Uterus (tissue), 4 donors: ENCODE data around the gene PDE5A. TPM values are rescaled to one million over a fixed set of nuclear protein-coding genes. Genes with fewer than 3 reads are reported as not detected.

Source experiments
- DNase-seq, 2 donors: peaks; one replicate each; pipeline ENCODE4 v3.0.0-alpha.2; 2019 to 2020
- H3K27ac ChIP-seq, 2 donors: fragments of 200-600 bp; sonication (generic); 1 replicate in 1 of 2; 2 replicates in 1 of 2; pipeline ENCODE4 v1.5.1; 2016 to 2018
- H3K27me3 ChIP-seq, 2 donors: fragments of 200-600 bp; sonication (generic); one replicate each; pipeline ENCODE4 v1.5.1; 2018 to 2019; ENCODE audit warnings: control low read depth in 1 of 2
- H3K36me3 ChIP-seq, 2 donors: fragments of 200-600 bp; sonication (generic); one replicate each; pipeline ENCODE4 v1.5.1; 2019; ENCODE audit warnings: control low read depth in 1 of 2
- H3K4me1 ChIP-seq, 2 donors: fragments of 200-600 bp; sonication (generic); one replicate each; pipeline ENCODE4 v1.5.1; 2018 to 2019; ENCODE audit warnings: control low read depth in 1 of 2
- H3K4me3 ChIP-seq, 2 donors: fragments of 200-600 bp; sonication (generic); 1 replicate in 1 of 2; 2 replicates in 1 of 2; pipeline ENCODE4 v1.5.1; 2018 to 2019; ENCODE audit warnings: mild to moderate bottlenecking in 1 of 2
- H3K9me3 ChIP-seq, 2 donors: fragments of 200-600 bp; sonication (generic); one replicate each; pipeline ENCODE4 v1.5.1; 2019; ENCODE audit warnings: control low read depth in 1 of 2
- POLR2A ChIP-seq, 2 donors: fragments of 450-650 bp; IDR thresholded peaks; one replicate each; pipeline ENCODE4 v1.6.1; 2016; ENCODE audit warnings: antibody characterized with exemption in 2 of 2, mild to moderate bottlenecking in 1 of 2, moderate library complexity in 1 of 2
- intact Hi-C: fragments of 100-400 bp; cut with DNase I; formaldehyde crosslinking; loops from one replicate; pipeline ENCODE4 v1.15.1; 2023; ENCODE audit warnings: low total_unique reads
- total RNA-seq, 4 donors: library from RNA; depleted of rRNA in 3 of 4; stranded (reverse); fragments of >200 nt in 3 of 4; gene quantifications; one replicate each; pipeline versions ENCODE4 v1.1.0 to v1.2.4, GENCODE V29; 2014 to 2023
- TF ChIP-seq, protein P1 (sequence below), 4 experiments: fragments of 200-600 bp in 2 of 4; fragments of 450-650 bp in 2 of 4; sonication (generic) in 2 of 4; IDR thresholded peaks; one replicate each; pipeline ENCODE4 v1.5.1; 2016 to 2019; ENCODE audit warnings: antibody characterized with exemption in 4 of 4, mild to moderate bottlenecking in 2 of 4, moderate library complexity in 1 of 4
- donor health status: DM: yes; HTN: yes; CAD: no.

The PDE5A gene
- total RNA-seq, 4 donors from 2014 or later = 13.5 to 192 (median 84.2) TPM

- TF ChIP-seq, protein P1, sequence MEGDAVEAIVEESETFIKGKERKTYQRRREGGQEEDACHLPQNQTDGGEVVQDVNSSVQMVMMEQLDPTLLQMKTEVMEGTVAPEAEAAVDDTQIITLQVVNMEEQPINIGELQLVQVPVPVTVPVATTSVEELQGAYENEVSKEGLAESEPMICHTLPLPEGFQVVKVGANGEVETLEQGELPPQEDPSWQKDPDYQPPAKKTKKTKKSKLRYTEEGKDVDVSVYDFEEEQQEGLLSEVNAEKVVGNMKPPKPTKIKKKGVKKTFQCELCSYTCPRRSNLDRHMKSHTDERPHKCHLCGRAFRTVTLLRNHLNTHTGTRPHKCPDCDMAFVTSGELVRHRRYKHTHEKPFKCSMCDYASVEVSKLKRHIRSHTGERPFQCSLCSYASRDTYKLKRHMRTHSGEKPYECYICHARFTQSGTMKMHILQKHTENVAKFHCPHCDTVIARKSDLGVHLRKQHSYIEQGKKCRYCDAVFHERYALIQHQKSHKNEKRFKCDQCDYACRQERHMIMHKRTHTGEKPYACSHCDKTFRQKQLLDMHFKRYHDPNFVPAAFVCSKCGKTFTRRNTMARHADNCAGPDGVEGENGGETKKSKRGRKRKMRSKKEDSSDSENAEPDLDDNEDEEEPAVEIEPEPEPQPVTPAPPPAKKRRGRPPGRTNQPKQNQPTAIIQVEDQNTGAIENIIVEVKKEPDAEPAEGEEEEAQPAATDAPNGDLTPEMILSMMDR (IDR thresholded peaks at IDR 0.05) = no peak
- TF ChIP-seq POLR2A (IDR thresholded peaks at IDR 0.05) = no peak
- no peaks in the 10 kb centered on the region for H3K4me1 ChIP-seq
- intact Hi-C loops = no loop called here
- H3K27ac ChIP-seq = no peak overlapping the region
- H3K27me3 ChIP-seq = no peaks in the 10 kb centered on the region
- H3K9me3 ChIP-seq = no peaks in the 10 kb centered on the region
- no peak for DNase-seq
- H3K4me3 ChIP-seq = no peak overlapping the region
- H3K36me3 ChIP-seq = no peaks in the 10 kb centered on the region
Observed at GRCh38 chr4:119655111-119655837, 26.7 kb upstream of the PDE5A start.

DNA sequence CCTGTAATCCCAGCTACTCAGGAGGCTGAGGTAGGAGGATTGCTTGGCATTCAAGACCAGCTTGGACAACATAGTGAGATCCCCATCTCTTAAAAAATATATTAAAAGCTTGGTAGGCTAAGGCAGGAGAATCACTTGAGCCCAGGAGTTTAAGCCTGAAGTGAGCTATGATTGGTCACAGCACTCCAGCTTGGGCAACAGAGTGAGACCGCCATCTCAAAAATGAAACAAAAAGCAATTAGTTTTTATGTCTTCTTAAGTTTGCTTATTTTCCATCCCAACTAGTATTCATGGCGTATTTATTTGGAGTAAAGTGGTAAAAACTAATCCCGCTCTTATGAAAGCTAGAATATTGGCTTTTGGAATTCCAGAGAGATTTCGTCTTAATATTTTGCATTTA lies 25.4 kb upstream of the PDE5A start:
- TF ChIP-seq, protein P1 (IDR thresholded peaks at IDR 0.05) = no peak
- TF ChIP-seq POLR2A (IDR thresholded peaks at IDR 0.05) = no peak
- DNase-seq = no peak
- no peaks in the 10 kb centered on the region for H3K27me3 ChIP-seq
- no peaks in the 10 kb centered on the region for H3K36me3 ChIP-seq
- intact Hi-C loops = no loop called here
- no peak overlapping the region for H3K4me3 ChIP-seq
- no peaks in the 10 kb centered on the region for H3K9me3 ChIP-seq
- no peak overlapping the region for H3K27ac ChIP-seq
- H3K4me1 ChIP-seq = no peaks in the 10 kb centered on the region

DNA sequence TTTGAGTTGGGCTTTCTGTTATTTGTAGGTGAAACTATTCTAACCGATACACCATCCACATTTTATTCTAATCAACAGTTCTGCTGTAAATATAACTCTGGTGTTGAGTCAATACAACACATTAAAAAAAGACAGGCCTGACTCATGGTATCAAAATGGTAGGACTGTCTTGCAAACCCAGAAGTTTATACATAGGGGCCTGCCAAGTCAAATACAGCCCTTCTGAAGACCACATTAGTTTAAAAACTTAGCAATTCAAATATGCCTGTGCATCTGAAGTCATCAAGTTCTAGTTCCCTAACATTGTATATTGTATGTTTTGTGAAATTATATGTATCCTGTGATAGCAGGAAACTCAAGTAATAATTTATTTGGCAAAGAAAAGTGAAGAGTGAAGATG lies 24.4 kb upstream of the PDE5A start:
- Histone ChIP-seq H3K36me3 (no peaks in the 10 kb centered on the region), H3K27ac (no peak overlapping the region), H3K27me3 (no peaks in the 10 kb centered on the region), H3K9me3 (no peaks in the 10 kb centered on the region), H3K4me1 (no peaks in the 10 kb centered on the region), H3K4me3 (no peak overlapping the region)
- DNase-seq = no peak
- no peak for TF ChIP-seq POLR2A (IDR thresholded peaks at IDR 0.05)
- TF ChIP-seq, protein P1 (IDR thresholded peaks at IDR 0.05) = no peak
- intact Hi-C loops = no loop called here

DNA sequence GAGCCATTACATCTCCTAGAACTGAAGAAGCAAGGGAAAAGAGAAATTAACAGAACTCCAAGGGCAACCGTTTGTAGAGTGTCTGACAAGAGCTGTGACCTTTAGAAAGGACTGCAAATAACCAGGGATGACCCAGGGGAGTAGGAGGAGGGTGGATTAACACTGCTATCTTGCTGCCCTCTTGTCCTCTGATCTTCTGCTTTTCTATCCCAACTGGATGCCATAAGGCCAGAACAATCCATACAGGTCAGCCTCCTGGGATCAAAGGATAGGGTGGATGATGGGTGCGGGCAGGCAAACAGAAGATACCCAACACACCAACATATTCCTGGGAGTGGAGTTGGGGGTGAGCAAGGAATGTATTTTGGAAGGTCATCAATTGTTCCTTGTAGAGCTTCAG lies 19.8 kb upstream of the PDE5A start:
- Histone ChIP-seq H3K27ac (no peak overlapping the region), H3K4me1 (no peaks in the 10 kb centered on the region), H3K27me3 (no peaks in the 10 kb centered on the region), H3K9me3 (no peaks in the 10 kb centered on the region), H3K4me3 (no peak overlapping the region), H3K36me3 (no peaks in the 10 kb centered on the region)
- intact Hi-C loops = no loop called here
- DNase-seq = no peak
- TF ChIP-seq POLR2A (IDR thresholded peaks at IDR 0.05) = no peak
- TF ChIP-seq, protein P1 (IDR thresholded peaks at IDR 0.05) = no peak

DNA sequence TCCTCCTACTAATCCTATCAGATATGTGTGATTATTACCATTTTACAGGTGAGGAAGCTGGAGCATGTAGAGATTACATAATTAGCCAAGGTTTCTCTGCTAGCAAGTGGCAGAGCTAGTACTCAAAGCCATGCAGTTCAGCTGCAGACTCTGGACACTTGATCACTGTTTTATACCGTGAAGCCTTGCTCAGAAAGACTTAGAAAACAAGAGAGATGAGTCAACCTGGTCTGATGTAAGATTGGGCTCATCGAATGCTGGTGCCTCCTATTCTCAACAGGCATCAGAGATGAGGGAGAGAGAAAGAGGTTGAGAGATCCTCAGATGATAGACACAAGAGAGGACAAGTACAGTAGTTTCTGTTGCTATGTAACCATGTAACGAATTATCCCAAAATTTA lies 19.0 kb upstream of the PDE5A start:
- Histone ChIP-seq H3K4me1 (no peaks in the 10 kb centered on the region), H3K27me3 (no peaks in the 10 kb centered on the region), H3K27ac (no peak overlapping the region), H3K9me3 (no peaks in the 10 kb centered on the region), H3K36me3 (no peaks in the 10 kb centered on the region), H3K4me3 (no peak overlapping the region)
- intact Hi-C loops = no loop called here
- TF ChIP-seq, protein P1 (IDR thresholded peaks at IDR 0.05) = no peak
- no peak for TF ChIP-seq POLR2A (IDR thresholded peaks at IDR 0.05)
- no peak for DNase-seq
